WTC11 (cell line): ENCODE results near the gene TPT1. TPM values are rescaled to one million over a fixed set of nuclear protein-coding genes. Genes with fewer than 3 reads are reported as not detected.

Source experiments
- ATAC-seq: fragments of 200-7000 bp; cut with Tn5 transposase; 2 replicates; pipeline ENCODE4 v1.10.0; 2021; ENCODE audit warnings: mild to moderate bottlenecking, moderate library complexity
- CTCF ChIA-PET: fragments of 300-600 bp; sonication (Branson Sonifier 250); formaldehyde crosslinking; loops from one replicate; lab custom pipeline; 2021; ENCODE audit warnings: antibody characterized with exemption; lab: Charles Lee
- POLR2A ChIA-PET: fragments of 350-600 bp; sonication (Branson Sonifier 250); formaldehyde crosslinking; loops from one replicate; lab custom pipeline; 2021; ENCODE audit warnings: antibody characterized with exemption; lab: Charles Lee
- DNase-seq: peaks from one replicate; pipeline ENCODE4 v3.0.0; 2021; ENCODE audit warnings: low spot score
- H3K27ac Mint-ChIP-seq: 2 replicates; pipeline ENCODE4 v1.8.0; 2021; ENCODE audit warnings: mixed read lengths
- H3K27me3 Mint-ChIP-seq: 2 replicates; pipeline ENCODE4 v1.8.0; 2021; ENCODE audit warnings: low read depth, mild to moderate bottlenecking, moderate library complexity, mixed read lengths
- H3K36me3 Mint-ChIP-seq: 2 replicates; pipeline ENCODE4 v1.8.0; 2021; ENCODE audit warnings: mixed read lengths
- H3K4me1 Mint-ChIP-seq: 2 replicates; pipeline ENCODE4 v1.8.0; 2022; ENCODE audit warnings: mixed read lengths
- H3K4me3 Mint-ChIP-seq: 2 replicates; pipeline ENCODE4 v1.8.0; 2021; ENCODE audit warnings: mild to moderate bottlenecking, moderate library complexity, mixed read lengths
- H3K9me3 Mint-ChIP-seq: 2 replicates; pipeline ENCODE4 v1.8.0; 2021; ENCODE audit warnings: mixed read lengths
- AFF4 ChIP-seq: sonication (generic); formaldehyde crosslinking; IDR thresholded peaks from 2 replicates; pipeline ENCODE4 v1.8.1; 2023; ENCODE audit warnings: mild to moderate bottlenecking, missing genetic modification reagents, borderline replicate concordance
- ATF2 ChIP-seq: sonication (generic); formaldehyde crosslinking; IDR thresholded peaks from 2 replicates; pipeline ENCODE4 v1.8.1; 2022; ENCODE audit warnings: low read depth, missing genetic modification reagents, borderline replicate concordance
- ATF6 ChIP-seq: sonication (generic); formaldehyde crosslinking; IDR thresholded peaks from 2 replicates; pipeline ENCODE4 v1.8.1; 2023; ENCODE audit warnings: mild to moderate bottlenecking, missing genetic modification reagents
- CREB1 ChIP-seq: sonication (generic); formaldehyde crosslinking; IDR thresholded peaks from 2 replicates; pipeline ENCODE4 v1.8.0; 2023; ENCODE audit warnings: mild to moderate bottlenecking, missing genetic modification reagents
- CTCF ChIP-seq: fragments of 200-600 bp; IDR thresholded peaks from 2 replicates; pipeline ENCODE4 v1.8.0; 2022; ENCODE audit warnings: antibody characterized with exemption
- ELF4 ChIP-seq: sonication (generic); formaldehyde crosslinking; IDR thresholded peaks from 2 replicates; pipeline ENCODE4 v1.8.1; 2022; ENCODE audit warnings: low read depth, mild to moderate bottlenecking, moderate library complexity, missing genetic modification reagents
- ERG ChIP-seq: fragments of 250-450 bp; sonication (Bioruptor Pico); IDR thresholded peaks from 2 replicates; pipeline ENCODE4 v1.8.0; 2021; ENCODE audit warnings: mild to moderate bottlenecking
- FOXJ3 ChIP-seq: sonication (generic); formaldehyde crosslinking; IDR thresholded peaks from 2 replicates; pipeline ENCODE4 v1.9.0; 2021; ENCODE audit warnings: missing genetic modification reagents, mild to moderate bottlenecking, borderline replicate concordance
- GTF2I ChIP-seq: fragments of 250-450 bp; sonication (Bioruptor Pico); conservative IDR thresholded peaks from 2 replicates; pipeline ENCODE4 v1.4.0; 2021; ENCODE audit warnings: mild to moderate bottlenecking
- IRF1 ChIP-seq: sonication (generic); formaldehyde crosslinking; IDR thresholded peaks from 2 replicates; pipeline ENCODE4 v1.8.0; 2023; ENCODE audit warnings: missing genetic modification reagents
- MAX ChIP-seq: sonication (generic); formaldehyde crosslinking; IDR thresholded peaks from 2 replicates; pipeline ENCODE4 v1.8.0; 2022; ENCODE audit warnings: mild to moderate bottlenecking, missing genetic modification reagents
- NFATC4 ChIP-seq: fragments of 250-450 bp; sonication (Bioruptor Pico); IDR thresholded peaks from 2 replicates; pipeline ENCODE4 v1.9.0; 2021; ENCODE audit warnings: mild to moderate bottlenecking
- SMAD4 ChIP-seq: sonication (generic); formaldehyde crosslinking; IDR thresholded peaks from 2 replicates; pipeline ENCODE4 v1.8.0; 2022; ENCODE audit warnings: mild to moderate bottlenecking, missing genetic modification reagents
- SOX15 ChIP-seq: fragments of 250-450 bp; sonication (Bioruptor Pico); IDR thresholded peaks from 2 replicates; pipeline ENCODE4 v1.9.0; 2021; ENCODE audit warnings: mild to moderate bottlenecking
- ZNF232 ChIP-seq: sonication (generic); formaldehyde crosslinking; IDR thresholded peaks from 2 replicates; pipeline ENCODE4 v1.8.0; 2022; ENCODE audit warnings: mild to moderate bottlenecking, missing genetic modification reagents
- ZNF317 ChIP-seq: sonication (generic); formaldehyde crosslinking; IDR thresholded peaks from 2 replicates; pipeline ENCODE4 v1.8.1; 2023; ENCODE audit warnings: low read depth, mild to moderate bottlenecking, moderate library complexity, missing genetic modification reagents, borderline replicate concordance
- ZNF425 ChIP-seq: fragments of 250-450 bp; sonication (Bioruptor Pico); conservative IDR thresholded peaks from 2 replicates; pipeline ENCODE4 v1.9.0; 2021; ENCODE audit warnings: mild to moderate bottlenecking
- total RNA-seq: library from RNA; stranded (reverse); gene quantifications from 3 replicates; pipeline ENCODE4 v1.2.3, GENCODE V29; 2021

Gene TPT1
- total RNA-seq, 1 experiment from 2014 or later = 1,861 TPM

- Mint-ChIP-seq H3K4me3 (no peak overlapping the region), H3K4me1 (peaks cover 5% of the 10 kb centered on the region), H3K27me3 (no peaks in the 10 kb centered on the region; the same call in 1 of the 2 replicates), H3K9me3 (no peaks in the 10 kb centered on the region), H3K27ac (no peak overlapping the region; the same call in 1 of the 2 replicates), H3K36me3 (peaks cover 31% of the 10 kb centered on the region)
- TF ChIP-seq MAX (CRISPR knock-in tag) (no peak), ERG (no peak), ATF2 (CRISPR knock-in tag) (no peak), ATF6 (CRISPR knock-in tag) (no peak), SOX15 (CRISPR knock-in tag) (no peak)
- CTCF ChIA-PET = interaction anchor here (1.0 to 1.3 kb wide), 2 partner anchors 13 to 14 kb away, joined by 3 to 4 read pairs; no protein-coding TSS in a partner anchor
- DNase-seq = no peak
- POLR2A ChIA-PET = no interaction called here
- ATAC-seq = no peak
These were observed 16.1 kb upstream of the TPT1 start for GRCh38 chr13:45356966-45357672.

- Mint-ChIP-seq H3K27me3 (no peaks in the 10 kb centered on the region), H3K36me3 (peaks cover 41% of the 10 kb centered on the region), H3K27ac (no peak overlapping the region), H3K4me3 (no peak overlapping the region), H3K9me3 (no peaks in the 10 kb centered on the region), H3K4me1 (no peaks in the 10 kb centered on the region)
- DNase-seq (no peak), ATAC-seq (no peak)
- ChIA-PET CTCF (interaction anchor here (0.7 kb wide), 1 partner anchor 17 kb away, joined by 3 read pairs; no protein-coding TSS in a partner anchor), POLR2A (no interaction called here)
- TF ChIP-seq ZNF232 (no peak), GTF2I (CRISPR knock-in tag) (no peak)
These were observed 12.9 kb upstream of the TPT1 start for GRCh38 chr13:45353895-45354294.

GRCh38 chr13:45352031-45352430 lies 11.0 kb upstream of the TPT1 start:
- H3K9me3 Mint-ChIP-seq = no peaks in the 10 kb centered on the region
- POLR2A ChIA-PET = interaction anchor here (0.6 to 0.7 kb wide), 2 partner anchors 23 to 24 kb away, joined by 5 read pairs; no protein-coding TSS in a partner anchor
- H3K4me1 Mint-ChIP-seq = no peaks in the 10 kb centered on the region
- no peak for DNase-seq
- no peak overlapping the region for H3K4me3 Mint-ChIP-seq
- H3K36me3 Mint-ChIP-seq = peaks cover 37% of the 10 kb centered on the region
- H3K27ac Mint-ChIP-seq = no peak overlapping the region
- no peak for ATAC-seq
- H3K27me3 Mint-ChIP-seq = no peaks in the 10 kb centered on the region
- CTCF ChIA-PET = interaction anchor here (2.0 kb wide), 1 partner anchor 10 kb away, joined by 7 read pairs; no protein-coding TSS in a partner anchor
- TF ChIP-seq CREB1 (CRISPR knock-in tag) (no peak), FOXJ3 (no peak), ELF4 (CRISPR knock-in tag) (no peak), ZNF317 (CRISPR knock-in tag) (no peak), AFF4 (no peak), CTCF (no peak), ZNF425 (CRISPR knock-in tag) (no peak), IRF1 (CRISPR knock-in tag) (no peak), SMAD4 (CRISPR knock-in tag) (no peak), NFATC4 (CRISPR knock-in tag) (no peak)
